H1 (cell line): ENCODE data around the gene FNDC10. TPM values are rescaled to one million over a fixed set of nuclear protein-coding genes. Genes with fewer than 3 reads are reported as not detected.

Experiments
- CHD1 ChIP-seq: IDR thresholded peaks from 2 replicates; pipeline ENCODE4 v1.6.1; 2012; ENCODE audit warnings: low read depth, low read length, improper control_type of control experiment
- EGR1 ChIP-seq: IDR thresholded peaks from 2 replicates; pipeline ENCODE4 v1.6.1; 2011; ENCODE audit warnings: low read depth, low read length, borderline replicate concordance
- POLR2A ChIP-seq, 2 experiments: IDR thresholded peaks; 1 replicate in 1 of 2; 2 replicates in 1 of 2; pipeline ENCODE4 v1.6.1; 2011; ENCODE audit warnings: low read depth in 2 of 2, low read length in 2 of 2, mild to moderate bottlenecking in 2 of 2; ENCODE audit errors: control extremely low read depth in 1 of 2
- RXRA ChIP-seq: IDR thresholded peaks from 2 replicates; pipeline ENCODE4 v1.6.1; 2011; ENCODE audit warnings: low read depth, mild to moderate bottlenecking, low read length, moderate library complexity; ENCODE audit not compliant: insufficient read depth
- polyA plus RNA-seq, 7 experiments: library from polyadenylated mRNA; depleted of rRNA in 3 of 7; stranded (reverse) in 5 of 7; unstranded in 2 of 7; fragments of >200 nt in 5 of 7; fragments of 200-250 nt in 2 of 7; gene quantifications; 1 replicate in 5 of 7; 2 replicates in 1 of 7; 4 replicates in 1 of 7; pipeline versions ENCODE4 v1.2.1 to v1.2.3, GENCODE V29; 2011 to 2013; ENCODE audit warnings: missing spikeins in 2 of 7, mixed read lengths in 2 of 7
- total RNA-seq: library from RNA; stranded (reverse); fragmentation: NEBNext Ultra II Directional; extraction: Animal tissue kit (Norgen Biotek cat#: 25700); gene quantifications from 2 replicates; pipeline ENCODE4 v1.2.1, GENCODE V29; 2021

The FNDC10 gene
- total and polyA plus RNA-seq, 2 of the 8 experiments (the other 6 are each of a cell fraction or from before 2014, with no cell fraction given), result 19.0 to 21.8 TPM

- TF ChIP-seq EGR1 (no peak), POLR2A (IDR thresholded peaks at IDR 0.05; ENCODE audit: control extremely low read depth in 1 of 2, low read depth in 2 of 2, low read length in 2 of 2) (no peak), RXRA (no peak), CHD1 (no peak)
These were observed 24.8 kb upstream of the FNDC10 start (continued) for GRCh38 chr1:1624443-1625403.
